IMR-90 (cell line): ENCODE results near the gene FSIP1. TPM values are rescaled to one million over a fixed set of nuclear protein-coding genes. Genes with fewer than 3 reads are reported as not detected.

Experiments
- ATAC-seq: fragments of 200-7000 bp; cut with Tn5 transposase; 2 replicates; pipeline ENCODE4 v1.9.1; 2020; ENCODE audit warnings: low read depth, mild to moderate bottlenecking, moderate library complexity
- BruUV-seq: library from RNA; stranded (reverse); fragments of 400-500 nt; replicated peaks from 2 replicates; lab custom pipeline; 2021; lab: Mats Ljungman, UMichigan
- CTCF ChIA-PET: fragments of 300-600 bp; formaldehyde crosslinking; extraction: SDS; loops from one replicate; lab custom pipeline; 2021; ENCODE audit warnings: antibody characterized with exemption; lab: Yijun Ruan, JAX
- POLR2A ChIA-PET: fragments of 300-600 bp; sonication (Branson Sonifier 250); formaldehyde crosslinking; loops from one replicate; lab custom pipeline; 2022; ENCODE audit warnings: antibody characterized with exemption; ENCODE audit not compliant: unreplicated experiment; lab: Charles Lee
- DNase-seq: peaks from one replicate; pipeline ENCODE4 v3.0.0; 2013
- H2AFZ ChIP-seq: replicated peaks from 2 replicates; pipeline ENCODE3; 2013; ENCODE audit warnings: low read length, mild to moderate bottlenecking; ENCODE audit not compliant: poor library complexity
- H2AK5ac ChIP-seq: 2 replicates; pipeline ENCODE4 v1.6.1; 2013; ENCODE audit warnings: low read depth, low read length, inconsistent platforms
- H2AK9ac ChIP-seq: replicated peaks from 2 replicates; pipeline ENCODE3; 2013; ENCODE audit warnings: mild to moderate bottlenecking, low read depth, low read length, moderate library complexity; ENCODE audit not compliant: poor library complexity
- H2BK120ac ChIP-seq: 2 replicates; pipeline ENCODE4 v1.6.1; 2013; ENCODE audit warnings: low read depth, low read length, inconsistent platforms
- H2BK15ac ChIP-seq: 3 replicates; pipeline ENCODE4 v1.6.1; 2013; ENCODE audit warnings: low read depth, low read length, inconsistent platforms
- H2BK20ac ChIP-seq: 2 replicates; pipeline ENCODE4 v1.6.1; 2013; ENCODE audit warnings: low read depth, mild to moderate bottlenecking, inconsistent platforms, low read length, moderate library complexity
- H2BK5ac ChIP-seq: 2 replicates; pipeline ENCODE4 v1.6.1; 2013; ENCODE audit warnings: mild to moderate bottlenecking, low read depth, low read length, inconsistent platforms; ENCODE audit not compliant: poor library complexity, severe bottlenecking
- H3K14ac ChIP-seq: replicated peaks from 2 replicates; pipeline ENCODE4 v1.6.1; 2013; ENCODE audit warnings: low read depth, low read length, inconsistent platforms
- H3K18ac ChIP-seq: 2 replicates; pipeline ENCODE4 v1.6.1; 2013; ENCODE audit warnings: low read depth, low read length, control low read depth
- H3K23ac ChIP-seq: 2 replicates; pipeline ENCODE4 v1.6.1; 2013; ENCODE audit warnings: low read depth, low read length, inconsistent platforms
- H3K27ac ChIP-seq: 2 replicates; pipeline ENCODE4 v1.5.1; 2013; ENCODE audit warnings: mild to moderate bottlenecking, control low read depth, low read length; ENCODE audit not compliant: insufficient read depth
- H3K27me3 ChIP-seq: 2 replicates; pipeline ENCODE4 v1.6.1; 2013; ENCODE audit warnings: low read length; ENCODE audit not compliant: control insufficient read depth, insufficient read depth
- H3K36me3 ChIP-seq: 2 replicates; pipeline ENCODE4 v1.6.1; 2013; ENCODE audit warnings: low read length, mixed read lengths; ENCODE audit not compliant: control insufficient read depth, insufficient read depth
- H3K4ac ChIP-seq: 2 replicates; pipeline ENCODE4 v1.6.1; 2013; ENCODE audit warnings: low read depth, low read length, inconsistent platforms
- H3K4me1 ChIP-seq: 2 replicates; pipeline ENCODE4 v1.6.1; 2013; ENCODE audit warnings: low read length, mixed read lengths; ENCODE audit not compliant: control insufficient read depth, insufficient read depth
- H3K4me2 ChIP-seq: 2 replicates; pipeline ENCODE4 v1.6.1; 2013; ENCODE audit warnings: low read depth, mild to moderate bottlenecking, control low read depth, low read length, moderate library complexity
- H3K4me3 ChIP-seq: 2 replicates; pipeline ENCODE4 v1.5.1; 2013; ENCODE audit warnings: low read depth, mild to moderate bottlenecking, control low read depth, low read length, moderate library complexity; ENCODE audit not compliant: insufficient read depth
- H3K56ac ChIP-seq: 2 replicates; pipeline ENCODE4 v1.6.1; 2013; ENCODE audit warnings: low read length, inconsistent platforms; ENCODE audit not compliant: insufficient read depth; ENCODE audit errors: extremely low read depth
- H3K79me1 ChIP-seq, 2 experiments: 2 replicates each; pipeline ENCODE4 v1.6.1; 2013; ENCODE audit warnings: low read length in 2 of 2, inconsistent platforms in 1 of 2, low read depth in 1 of 2
- H3K9ac ChIP-seq: 2 replicates; pipeline ENCODE4 v1.6.1; 2013; ENCODE audit warnings: low read depth, low read length, control low read depth
- H3K9me1 ChIP-seq: 2 replicates; pipeline ENCODE4 v1.6.1; 2013; ENCODE audit warnings: low read length, inconsistent platforms; ENCODE audit not compliant: insufficient read depth
- H3K9me3 ChIP-seq: 2 replicates; pipeline ENCODE4 v1.6.1; 2013; ENCODE audit warnings: low read length; ENCODE audit not compliant: control insufficient read depth, insufficient read depth
- H4K20me1 ChIP-seq: 2 replicates; pipeline ENCODE4 v1.6.1; 2013; ENCODE audit warnings: low read length, inconsistent platforms; ENCODE audit not compliant: insufficient read depth
- H4K5ac ChIP-seq: 2 replicates; pipeline ENCODE4 v1.6.1; 2013; ENCODE audit warnings: mild to moderate bottlenecking, low read depth, low read length, control low read depth
- H4K8ac ChIP-seq, 2 experiments: 2 replicates each; pipeline ENCODE4 v1.6.1; 2013; ENCODE audit warnings: low read depth in 2 of 2, low read length in 2 of 2, control low read depth in 1 of 2, inconsistent platforms in 1 of 2
- H4K91ac ChIP-seq: 2 replicates; pipeline ENCODE4 v1.6.1; 2013; ENCODE audit warnings: low read depth, low read length, inconsistent platforms; ENCODE audit not compliant: insufficient read depth
- BHLHE40 ChIP-seq: fragments of 150-350 bp; IDR thresholded peaks from 2 replicates; pipeline ENCODE4 v1.6.1; 2016; ENCODE audit warnings: mild to moderate bottlenecking, low read depth, low read length
- CEBPB ChIP-seq: IDR thresholded peaks from 2 replicates; pipeline ENCODE4 v1.6.1; 2012; ENCODE audit warnings: low read depth, low read length, improper control_type of control experiment
- CHD1 ChIP-seq: IDR thresholded peaks from 2 replicates; pipeline ENCODE4 v1.6.1; 2012; ENCODE audit warnings: low read depth, low read length, improper control_type of control experiment
- MAFK ChIP-seq: IDR thresholded peaks from 2 replicates; pipeline ENCODE4 v1.6.1; 2012; ENCODE audit warnings: low read depth, low read length, improper control_type of control experiment
- MAZ ChIP-seq: IDR thresholded peaks from 2 replicates; pipeline ENCODE4 v1.6.1; 2012; ENCODE audit warnings: low read depth, mild to moderate bottlenecking, low read length, improper control_type of control experiment, moderate library complexity, borderline replicate concordance
- MXI1 ChIP-seq: IDR thresholded peaks from 2 replicates; pipeline ENCODE4 v1.6.1; 2012; ENCODE audit warnings: low read depth, mild to moderate bottlenecking, low read length, moderate library complexity, borderline replicate concordance
- NFE2L2 ChIP-seq: fragments of 150-350 bp; IDR thresholded peaks from 2 replicates; pipeline ENCODE4 v1.6.1; 2016; ENCODE audit warnings: low read depth, mild to moderate bottlenecking, low read length
- POLR2A ChIP-seq: IDR thresholded peaks from 2 replicates; pipeline ENCODE4 v1.6.1; 2012; ENCODE audit warnings: mild to moderate bottlenecking, low read depth, low read length
- RFX5 ChIP-seq: IDR thresholded peaks from 2 replicates; pipeline ENCODE4 v1.8.0; 2012; ENCODE audit warnings: low read depth, mild to moderate bottlenecking, low read length, moderate library complexity
- SMC3 ChIP-seq: fragments of 150-350 bp; IDR thresholded peaks from 2 replicates; pipeline ENCODE4 v1.6.1; 2016; ENCODE audit warnings: low read depth, mild to moderate bottlenecking, antibody characterized with exemption, low read length, moderate library complexity
- WGBS, 2 experiments: methylation state at CpG; one replicate each; pipeline versions ENCODE4 v1.1.5 to v1.1.7; 2013; ENCODE audit warnings: missing lambda C conversion rate in 2 of 2; ENCODE audit not compliant: insufficient read length in 1 of 2; ENCODE audit errors: extremely low coverage in 2 of 2; 5-methylcytosine and 5-hydroxymethylcytosine counted together
- dilution Hi-C: fragments of 300-500 bp; cut with HindIII; formaldehyde crosslinking; loops from one replicate; pipeline ENCODE4 v1.14.3; 2018; ENCODE audit warnings: low sequenced_read_pairs; ENCODE audit not compliant: unreplicated experiment
- in situ Hi-C: fragments of 300-500 bp; cut with MboI; formaldehyde crosslinking; loops from 3 replicates; pipeline ENCODE4 v1.14.3; 2019; ENCODE audit warnings: low sequenced_read_pairs, inconsistent platforms, mixed read lengths
- intact Hi-C: fragments of 100-400 bp; cut with micrococcal nuclease; formaldehyde crosslinking; loops from 2 replicates; pipeline ENCODE4 v1.10.0; 2022
- polyA plus RNA-seq, 3 experiments: library from polyadenylated mRNA; depleted of rRNA; stranded (reverse); fragments of >200 nt; gene quantifications; 2 replicates each; pipeline ENCODE4 v1.2.3, GENCODE V29; 2012; ENCODE audit warnings: low replicate concordance in 1 of 3
- total RNA-seq: library from RNA; depleted of rRNA; stranded (reverse); fragments of >200 nt; gene quantifications from 2 replicates; pipeline ENCODE4 v1.2.3, GENCODE V29; 2012
- TF ChIP-seq, protein P1 (sequence below): conservative IDR thresholded peaks from 2 replicates; pipeline ENCODE4 v1.5.1; 2012; ENCODE audit warnings: mild to moderate bottlenecking, low read depth, low read length, improper control_type of control experiment
- TF ChIP-seq, protein P2 (sequence below): fragments of 150-350 bp; IDR thresholded peaks from 2 replicates; pipeline ENCODE4 v1.6.1; 2017; ENCODE audit warnings: mild to moderate bottlenecking, antibody characterized with exemption, low read length, low read depth
- TF ChIP-seq, protein P3 (sequence below): fragments of 150-350 bp; IDR thresholded peaks from 2 replicates; pipeline ENCODE4 v1.6.1; 2016; ENCODE audit warnings: low read depth, mild to moderate bottlenecking, low read length, moderate library complexity, borderline replicate concordance

Gene FSIP1
- total and polyA plus RNA-seq, 2 of the 4 experiments (the other 2 are of a cell fraction) = 0.10 to 0.18 TPM

DNA sequence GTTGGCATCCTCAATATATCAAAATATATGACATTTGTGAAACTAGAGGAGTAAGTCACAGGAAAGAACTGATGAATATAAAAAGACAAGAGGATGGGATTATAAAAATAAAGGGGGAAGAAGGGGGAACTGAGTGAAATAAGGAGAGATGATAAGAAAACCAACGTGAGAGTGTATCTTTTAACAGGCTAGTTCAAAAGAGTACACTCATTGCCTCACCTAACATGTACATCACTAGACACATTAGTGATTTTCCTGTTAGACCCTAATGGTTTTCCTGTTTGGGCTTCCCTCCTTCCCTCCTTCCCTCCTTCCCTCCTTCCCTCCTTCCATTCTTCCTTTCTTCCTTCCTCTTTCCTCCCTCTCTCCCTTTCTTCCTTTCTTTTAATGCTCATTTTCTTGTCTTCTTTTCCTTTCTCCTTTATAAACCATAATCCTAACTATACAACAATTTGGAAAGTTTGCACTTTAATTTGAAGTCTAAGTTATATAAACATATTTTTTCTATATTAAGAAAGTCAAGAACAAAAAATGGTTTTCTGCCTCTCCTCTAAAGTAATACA lies 35.8 kb downstream of the FSIP1 start:
- dilution Hi-C loops = no loop called here
- intact Hi-C loops = no loop called here
- Histone ChIP-seq H3K14ac (no peak overlapping the region; the same call in 1 of the 2 replicates), H3K4me1 (no peaks in the 10 kb centered on the region), H3K27ac (no peak overlapping the region), H3K79me1 (no peaks in the 10 kb centered on the region), H2AK9ac (no peak overlapping the region), H3K4me2 (no peak overlapping the region), H4K5ac (no peak overlapping the region; the same call in 1 of the 2 replicates), H2AK5ac (peak overlapping the region; percentile 47; the same call in 1 of the 2 replicates), H3K23ac (no peak overlapping the region), H2AFZ (no peak overlapping the region), H3K18ac (no peak overlapping the region; the same call in 1 of the 2 replicates), H2BK20ac (no peak overlapping the region), H3K9me3 (no peaks in the 10 kb centered on the region), H2BK5ac (no peak overlapping the region), H3K4ac (no peak overlapping the region), H4K8ac (no peak overlapping the region), H4K20me1 (no peaks in the 10 kb centered on the region), H3K9me1 (no peaks in the 10 kb centered on the region), H3K56ac (no peak overlapping the region), H3K36me3 (no peaks in the 10 kb centered on the region), H2BK120ac (no peak overlapping the region), H3K27me3 (no peaks in the 10 kb centered on the region), H3K4me3 (no peak overlapping the region), H2BK15ac (no peak overlapping the region), H4K91ac (no peak overlapping the region), H3K9ac (no peak overlapping the region)
- no CpG with 5 or more reads among the region's 1 CpG for WGBS, 2 experiments
- ATAC-seq (no peak), DNase-seq (no peak)
- in situ Hi-C loops = loop anchor here (10.0 kb wide), 1 partner anchor 142 kb away; no protein-coding TSS in a partner anchor
- ChIA-PET CTCF (no interaction called here), POLR2A (no interaction called here)
- BruUV-seq = no TSS peak
- TF ChIP-seq, protein P1, sequence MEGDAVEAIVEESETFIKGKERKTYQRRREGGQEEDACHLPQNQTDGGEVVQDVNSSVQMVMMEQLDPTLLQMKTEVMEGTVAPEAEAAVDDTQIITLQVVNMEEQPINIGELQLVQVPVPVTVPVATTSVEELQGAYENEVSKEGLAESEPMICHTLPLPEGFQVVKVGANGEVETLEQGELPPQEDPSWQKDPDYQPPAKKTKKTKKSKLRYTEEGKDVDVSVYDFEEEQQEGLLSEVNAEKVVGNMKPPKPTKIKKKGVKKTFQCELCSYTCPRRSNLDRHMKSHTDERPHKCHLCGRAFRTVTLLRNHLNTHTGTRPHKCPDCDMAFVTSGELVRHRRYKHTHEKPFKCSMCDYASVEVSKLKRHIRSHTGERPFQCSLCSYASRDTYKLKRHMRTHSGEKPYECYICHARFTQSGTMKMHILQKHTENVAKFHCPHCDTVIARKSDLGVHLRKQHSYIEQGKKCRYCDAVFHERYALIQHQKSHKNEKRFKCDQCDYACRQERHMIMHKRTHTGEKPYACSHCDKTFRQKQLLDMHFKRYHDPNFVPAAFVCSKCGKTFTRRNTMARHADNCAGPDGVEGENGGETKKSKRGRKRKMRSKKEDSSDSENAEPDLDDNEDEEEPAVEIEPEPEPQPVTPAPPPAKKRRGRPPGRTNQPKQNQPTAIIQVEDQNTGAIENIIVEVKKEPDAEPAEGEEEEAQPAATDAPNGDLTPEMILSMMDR = no peak
- TF ChIP-seq MAZ (no peak), CHD1 (no peak), BHLHE40 (no peak), MAFK (no peak), RFX5 (no peak), MXI1 (no peak), CEBPB (no peak), NFE2L2 (no peak), POLR2A (no peak), SMC3 (no peak)
- TF ChIP-seq, protein P2, sequence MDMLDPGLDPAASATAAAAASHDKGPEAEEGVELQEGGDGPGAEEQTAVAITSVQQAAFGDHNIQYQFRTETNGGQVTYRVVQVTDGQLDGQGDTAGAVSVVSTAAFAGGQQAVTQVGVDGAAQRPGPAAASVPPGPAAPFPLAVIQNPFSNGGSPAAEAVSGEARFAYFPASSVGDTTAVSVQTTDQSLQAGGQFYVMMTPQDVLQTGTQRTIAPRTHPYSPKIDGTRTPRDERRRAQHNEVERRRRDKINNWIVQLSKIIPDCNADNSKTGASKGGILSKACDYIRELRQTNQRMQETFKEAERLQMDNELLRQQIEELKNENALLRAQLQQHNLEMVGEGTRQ = no peak
- TF ChIP-seq, protein P3, sequence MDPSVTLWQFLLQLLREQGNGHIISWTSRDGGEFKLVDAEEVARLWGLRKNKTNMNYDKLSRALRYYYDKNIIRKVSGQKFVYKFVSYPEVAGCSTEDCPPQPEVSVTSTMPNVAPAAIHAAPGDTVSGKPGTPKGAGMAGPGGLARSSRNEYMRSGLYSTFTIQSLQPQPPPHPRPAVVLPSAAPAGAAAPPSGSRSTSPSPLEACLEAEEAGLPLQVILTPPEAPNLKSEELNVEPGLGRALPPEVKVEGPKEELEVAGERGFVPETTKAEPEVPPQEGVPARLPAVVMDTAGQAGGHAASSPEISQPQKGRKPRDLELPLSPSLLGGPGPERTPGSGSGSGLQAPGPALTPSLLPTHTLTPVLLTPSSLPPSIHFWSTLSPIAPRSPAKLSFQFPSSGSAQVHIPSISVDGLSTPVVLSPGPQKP = no peak
